ENCODE results near the gene KRTAP5-1. TPM values are rescaled to one million over a fixed set of nuclear protein-coding genes. Genes with fewer than 3 reads are reported as not detected.
A peak's percentile ranks its signal among the peaks of the same experiment; 100 is the strongest.

Gene KRTAP5-1
- total RNA-seq, 1 experiment from 2014 or later, result not detected

DNA sequence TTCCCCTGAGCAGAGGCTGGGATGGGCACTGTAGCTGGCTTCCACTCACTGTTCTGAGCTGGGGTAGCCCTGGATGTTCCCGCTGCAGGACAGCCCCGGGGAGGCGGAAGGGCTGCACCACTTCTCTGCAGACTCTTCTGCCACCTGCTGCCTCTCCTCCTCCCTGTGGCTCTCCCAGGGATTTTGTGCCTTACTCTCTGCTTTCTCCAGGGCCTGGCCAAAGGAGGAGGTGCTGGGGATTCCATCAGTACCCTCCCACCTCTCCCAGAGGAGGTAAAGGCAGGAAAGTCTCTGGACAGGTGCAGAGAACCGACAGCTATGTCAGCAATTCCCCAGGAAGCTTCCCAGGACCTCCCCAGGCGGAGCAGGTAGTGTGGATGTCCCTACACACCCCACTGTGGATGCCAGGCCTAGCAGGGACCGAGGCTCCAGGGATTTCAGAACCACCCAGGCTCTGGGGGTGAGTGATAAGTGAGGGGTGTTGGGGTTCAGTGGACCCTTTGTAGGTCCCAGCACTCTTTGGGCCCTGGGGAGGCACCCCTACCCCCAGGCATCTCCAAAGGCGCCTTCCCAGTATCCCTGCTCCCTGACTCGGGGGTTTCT lies 24.3 kb downstream of the KRTAP5-1 start:
- no peak for DNase-seq (ENCODE audit: low read depth)

DNA sequence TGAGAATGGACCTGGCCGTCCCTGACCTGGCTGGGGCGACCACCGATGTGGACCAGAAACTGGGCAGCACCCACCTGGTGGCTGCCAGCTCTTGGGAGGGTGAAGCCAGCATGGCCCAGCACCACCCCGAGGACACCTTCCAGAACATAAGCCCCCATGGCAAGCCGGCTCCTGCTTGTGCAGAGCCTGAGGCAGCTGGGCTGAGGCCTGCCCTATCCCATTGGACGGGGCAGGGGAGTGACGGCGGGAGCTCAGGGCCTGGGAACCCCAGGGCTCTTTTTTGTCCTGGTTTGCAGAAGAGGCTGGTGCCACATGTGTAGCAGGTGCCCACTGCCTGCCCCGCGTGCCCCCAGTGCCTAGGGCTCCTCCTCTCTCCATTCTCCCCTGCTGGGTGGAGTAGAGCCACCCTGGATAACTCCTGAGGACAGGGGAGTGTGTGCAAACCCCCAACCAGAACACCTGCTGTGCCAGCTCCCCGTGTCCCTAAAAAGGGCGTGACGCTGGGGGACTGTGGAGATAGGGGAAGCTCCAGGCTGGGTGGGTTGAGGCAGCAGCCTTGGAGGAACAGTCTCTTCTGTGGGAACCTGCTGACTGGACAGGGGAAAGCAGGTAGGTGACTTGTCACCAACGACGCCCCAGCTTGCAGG lies 25.0 kb downstream of the KRTAP5-1 start:
- DNase-seq (ENCODE audit: low read depth), result no peak

DNA sequence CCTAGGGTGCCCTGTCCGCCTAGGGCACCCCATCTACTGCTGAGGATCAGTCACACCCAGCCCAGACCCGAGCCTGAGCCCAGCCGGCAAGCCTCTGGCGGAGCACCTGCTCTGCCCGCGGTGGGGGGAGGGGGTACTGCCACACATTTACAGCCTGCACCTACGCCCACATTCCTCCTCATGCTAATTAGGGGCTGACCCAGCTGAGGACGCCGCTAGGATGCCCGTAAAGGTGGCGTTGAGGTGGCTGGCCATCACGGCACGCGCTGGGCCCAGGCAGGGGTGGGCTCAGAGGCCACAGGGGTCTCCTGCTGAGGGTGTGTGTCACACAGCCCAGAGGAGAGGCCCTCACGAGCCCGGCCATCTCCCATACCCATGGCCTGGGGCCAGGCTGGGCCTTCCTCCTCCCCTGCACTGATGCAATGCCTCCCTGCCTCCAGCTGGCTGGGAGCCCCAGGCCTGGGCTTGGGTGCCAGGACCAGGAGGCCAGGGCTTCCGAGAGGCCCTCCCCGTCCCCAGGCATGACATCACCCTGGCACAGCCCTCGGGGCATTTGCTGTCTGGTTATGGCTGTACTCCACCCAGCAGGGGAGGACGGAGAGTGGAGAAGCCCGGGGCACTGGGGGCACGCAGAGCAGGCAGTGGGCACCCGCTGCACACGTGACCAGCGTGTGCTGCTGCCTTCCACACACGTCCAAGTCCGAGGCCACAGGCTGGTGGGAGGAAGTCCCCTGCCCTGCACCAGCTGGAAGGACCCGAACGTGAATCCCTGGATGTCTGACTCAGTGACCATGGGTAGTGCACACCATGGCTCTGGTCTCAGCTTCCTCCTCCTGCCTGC lies 25.8 kb downstream of the KRTAP5-1 start:
- peak; percentile 89 for DNase-seq (ENCODE audit: low read depth)

DNA sequence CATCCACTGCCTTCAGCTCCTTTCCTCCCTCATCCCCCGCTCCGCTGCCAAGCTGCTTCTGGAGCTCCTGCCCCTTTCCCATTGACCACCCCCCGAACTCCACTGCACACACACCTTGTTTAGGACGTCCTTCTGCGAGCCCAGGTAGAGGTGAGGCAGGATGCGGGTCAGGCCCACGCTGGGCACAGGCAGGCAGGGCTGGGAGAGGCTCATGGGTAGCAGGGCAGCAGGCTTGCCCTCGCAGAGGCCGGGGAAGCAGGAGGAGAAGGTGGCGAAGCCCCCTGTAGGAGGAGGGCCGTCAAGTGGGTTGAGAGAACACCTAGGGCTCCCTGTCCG lies 26.3 kb downstream of the KRTAP5-1 start:
- DNase-seq (ENCODE audit: low read depth), result no peak

DNA sequence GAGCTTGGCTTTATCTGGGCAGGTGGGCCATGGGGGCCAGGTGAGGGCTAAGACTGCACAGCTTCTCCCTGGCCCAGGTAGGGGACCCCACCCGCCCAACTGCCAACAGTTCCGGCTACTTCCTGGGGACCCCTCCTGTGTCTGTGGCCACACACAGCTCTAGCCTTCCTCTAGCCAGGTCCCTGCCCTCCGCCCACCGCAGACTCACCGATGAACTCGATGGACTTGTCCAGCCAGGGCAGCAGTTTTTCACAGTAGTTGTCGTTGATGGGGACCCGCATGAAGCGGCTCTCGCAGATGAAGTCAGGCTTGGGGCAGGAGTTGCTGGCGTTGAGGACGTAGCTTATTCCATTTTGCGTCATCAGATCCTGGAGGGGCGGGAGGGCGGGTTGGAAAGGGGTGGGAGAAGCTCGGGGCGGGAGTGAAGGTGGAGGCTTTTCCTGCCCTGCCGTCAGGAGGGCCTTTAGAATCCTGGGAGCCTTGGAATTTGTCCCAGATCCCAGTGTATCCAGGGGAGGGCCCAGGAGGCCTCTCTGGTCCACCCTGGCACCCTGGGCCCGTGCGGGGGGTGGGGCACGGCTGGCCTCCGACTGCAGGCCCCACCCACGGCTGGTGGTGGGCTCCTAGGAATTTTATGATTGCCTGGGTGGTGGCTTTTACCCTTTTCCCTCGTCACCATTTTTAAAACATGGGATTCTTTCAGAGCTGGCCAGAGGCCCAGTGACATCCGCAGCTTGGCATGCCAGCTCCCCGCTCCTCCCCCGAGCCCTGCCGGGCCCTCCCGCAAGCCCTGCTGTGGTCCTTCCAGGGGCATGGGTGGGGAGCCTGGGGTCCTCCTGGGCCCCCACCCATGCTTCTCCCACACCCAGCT lies 26.9 kb downstream of the KRTAP5-1 start:
- peak; percentile 65 for DNase-seq (ENCODE audit: low read depth)

DNA sequence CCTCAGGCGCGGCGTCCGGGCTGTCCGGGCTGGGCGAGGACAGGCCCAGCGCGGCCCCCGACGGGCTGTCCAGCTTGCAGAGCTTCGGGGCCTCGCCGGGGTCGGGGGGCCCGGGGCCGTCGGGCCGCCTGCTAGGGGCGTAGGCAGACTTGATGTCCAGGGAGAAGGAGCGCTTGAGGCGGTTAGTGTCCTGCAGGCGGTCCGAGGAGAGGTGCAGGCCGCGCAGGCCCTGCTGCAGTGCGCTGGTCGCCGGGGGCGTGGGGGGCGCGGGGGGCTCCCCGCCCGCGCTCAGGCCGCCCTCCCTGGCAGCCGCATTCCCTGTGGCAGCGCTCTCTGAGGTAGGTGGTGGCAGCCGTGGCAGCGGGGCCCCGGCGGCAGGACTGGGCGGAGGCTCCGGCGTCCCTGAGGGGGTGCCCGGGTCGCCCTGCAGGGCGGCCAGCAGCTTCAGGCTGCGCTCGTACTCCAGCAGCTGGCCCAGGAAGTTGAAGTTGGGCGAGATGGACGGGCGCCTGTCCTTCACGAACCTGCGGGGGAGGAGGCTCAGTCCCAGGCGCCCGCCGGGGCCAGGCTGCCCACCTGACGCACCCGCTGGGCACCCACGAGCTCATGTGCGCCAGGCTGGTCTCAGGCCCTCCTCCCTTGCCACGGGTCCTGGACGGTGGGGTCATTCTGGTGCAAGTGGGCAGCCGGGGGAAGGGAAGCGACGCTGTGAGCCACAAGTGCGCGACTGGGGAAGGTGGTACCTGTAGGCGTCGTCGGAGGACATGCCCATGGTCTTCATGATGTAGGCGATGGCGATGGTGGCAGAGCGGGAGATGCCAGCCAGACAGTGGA lies 27.8 kb downstream of the KRTAP5-1 start:
- no peak for DNase-seq (ENCODE audit: low read depth)

DNA sequence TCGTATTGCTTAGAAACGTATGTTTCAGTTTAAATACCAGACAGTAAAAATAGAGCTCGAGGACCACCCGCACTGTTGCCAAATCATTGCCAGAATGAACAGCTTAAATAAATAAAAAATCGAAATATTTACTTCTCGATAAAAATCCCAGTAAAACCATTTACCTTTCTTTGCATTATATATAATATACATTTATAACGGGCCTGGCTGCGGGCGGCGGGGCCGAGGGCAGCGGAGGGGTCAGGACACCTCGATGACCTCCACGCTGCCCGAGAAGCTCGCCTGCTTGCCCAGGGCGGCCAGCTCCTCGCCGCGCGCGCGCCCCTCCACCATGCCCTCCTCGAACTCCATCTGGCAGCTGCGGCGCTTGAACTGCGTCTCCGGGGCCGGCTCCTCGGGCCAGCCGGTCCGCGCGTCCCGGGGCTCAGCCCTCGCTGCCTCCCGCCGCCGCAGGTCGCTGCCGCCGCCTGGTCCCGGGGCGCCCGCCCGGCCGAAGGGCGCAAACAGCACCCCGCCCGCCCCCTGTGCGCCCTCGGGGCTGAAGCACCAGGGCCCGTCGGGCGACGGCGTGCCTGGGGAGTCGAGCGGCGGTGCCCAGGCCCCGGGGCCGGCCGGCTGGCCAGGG lies 28.7 kb downstream of the KRTAP5-1 start:
- DNase-seq (ENCODE audit: low read depth), result no peak

DNA sequence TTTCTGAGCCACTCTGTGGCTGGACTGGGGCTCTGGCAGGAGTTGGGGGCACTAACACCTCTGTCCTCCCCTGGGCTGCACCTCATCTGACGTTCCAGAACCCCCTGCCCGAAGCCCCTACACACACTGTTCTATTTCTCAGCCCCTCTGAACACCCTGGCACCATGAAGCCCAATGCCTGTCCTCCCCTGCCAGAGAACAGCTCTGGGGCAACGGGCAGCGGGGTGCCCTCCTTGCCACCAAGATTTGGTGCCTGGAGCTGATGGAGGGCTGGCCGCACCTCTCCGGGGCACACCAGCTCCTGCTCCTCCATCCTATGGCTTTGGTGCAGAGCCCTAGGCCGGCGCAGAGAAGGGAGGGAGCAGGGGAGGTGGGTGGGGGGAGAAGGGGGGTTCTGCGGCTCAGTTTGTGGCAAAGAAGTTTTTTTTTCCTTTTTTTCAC lies 29.4 kb downstream of the KRTAP5-1 start:
- DNase-seq (ENCODE audit: low read depth), result no peak

DNA sequence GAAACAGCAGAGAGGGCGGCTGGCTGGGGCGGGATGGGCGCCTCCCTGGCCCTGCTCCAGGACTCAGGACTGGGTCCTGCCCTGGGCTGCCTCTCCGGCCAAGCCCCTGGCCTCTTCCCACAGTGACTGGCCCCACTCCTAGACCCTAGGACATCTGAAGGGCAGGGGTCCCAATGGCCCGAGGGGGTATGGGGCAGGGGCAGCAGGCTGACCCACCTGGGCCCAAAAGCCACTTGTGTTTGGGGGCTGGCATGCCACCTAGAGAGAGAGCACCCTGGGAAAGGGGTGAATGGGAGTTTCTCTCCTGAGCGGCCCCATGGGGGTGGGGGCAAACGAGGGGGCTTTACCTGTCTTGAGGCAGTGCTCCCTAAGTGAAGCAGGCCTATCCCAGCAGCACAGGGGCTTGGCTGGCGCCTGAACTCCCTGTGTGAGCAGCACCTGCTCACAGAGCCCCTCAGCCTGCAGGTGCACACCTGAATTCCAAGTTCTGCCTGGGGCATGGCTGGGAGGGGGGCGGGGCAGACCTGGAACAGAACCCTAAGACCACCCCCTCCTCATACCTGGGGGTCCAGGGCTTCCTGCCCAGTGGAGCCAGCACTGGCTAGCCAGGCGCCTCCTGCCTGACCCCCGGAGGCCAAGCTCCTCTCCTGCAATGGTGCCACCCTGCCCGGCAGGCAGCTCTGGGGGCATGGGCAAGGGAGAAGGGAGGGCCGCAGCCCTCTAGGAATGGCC lies 29.9 kb downstream of the KRTAP5-1 start:
- no peak for DNase-seq (ENCODE audit: low read depth)

DNA sequence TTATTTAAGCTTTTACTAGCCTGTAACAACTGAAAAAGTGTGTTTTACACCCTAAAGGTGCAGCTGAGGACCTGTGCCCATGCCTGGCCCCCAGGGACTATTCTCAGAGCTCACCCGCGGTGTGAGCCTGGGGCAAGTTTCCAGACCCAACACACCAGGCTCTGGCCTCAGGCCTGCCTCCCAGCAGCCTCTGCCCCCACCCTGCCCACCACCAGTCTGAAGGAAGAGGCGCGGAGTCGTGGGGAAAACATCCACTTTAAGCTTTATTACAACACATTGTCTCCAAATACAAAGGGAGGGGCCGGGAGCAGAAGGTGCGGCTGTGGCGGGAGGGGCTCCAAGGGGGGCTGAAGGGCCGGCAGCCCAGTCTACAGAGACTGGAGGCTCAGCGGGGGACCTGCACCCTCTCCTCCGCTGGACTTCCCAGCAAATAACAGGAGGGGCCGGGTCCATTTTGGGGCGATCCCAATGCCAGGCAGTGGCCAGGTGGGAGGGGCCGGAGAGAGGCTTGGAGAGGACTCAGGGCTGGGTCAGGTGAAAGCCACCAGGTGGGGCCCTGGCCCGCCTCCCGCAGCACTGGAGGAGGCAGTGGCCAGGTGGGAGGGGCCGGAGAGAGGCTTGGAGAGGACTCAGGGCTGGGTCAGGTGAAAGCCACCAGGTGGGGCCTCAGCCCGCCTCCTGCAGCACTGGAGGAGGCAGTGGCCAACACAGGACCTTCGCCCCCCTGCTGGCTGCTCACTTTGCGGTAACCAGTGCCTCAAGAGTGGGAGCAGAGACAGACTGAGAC lies 31.1 kb downstream of the KRTAP5-1 start:
- no peak for DNase-seq (ENCODE audit: low read depth)

DNA sequence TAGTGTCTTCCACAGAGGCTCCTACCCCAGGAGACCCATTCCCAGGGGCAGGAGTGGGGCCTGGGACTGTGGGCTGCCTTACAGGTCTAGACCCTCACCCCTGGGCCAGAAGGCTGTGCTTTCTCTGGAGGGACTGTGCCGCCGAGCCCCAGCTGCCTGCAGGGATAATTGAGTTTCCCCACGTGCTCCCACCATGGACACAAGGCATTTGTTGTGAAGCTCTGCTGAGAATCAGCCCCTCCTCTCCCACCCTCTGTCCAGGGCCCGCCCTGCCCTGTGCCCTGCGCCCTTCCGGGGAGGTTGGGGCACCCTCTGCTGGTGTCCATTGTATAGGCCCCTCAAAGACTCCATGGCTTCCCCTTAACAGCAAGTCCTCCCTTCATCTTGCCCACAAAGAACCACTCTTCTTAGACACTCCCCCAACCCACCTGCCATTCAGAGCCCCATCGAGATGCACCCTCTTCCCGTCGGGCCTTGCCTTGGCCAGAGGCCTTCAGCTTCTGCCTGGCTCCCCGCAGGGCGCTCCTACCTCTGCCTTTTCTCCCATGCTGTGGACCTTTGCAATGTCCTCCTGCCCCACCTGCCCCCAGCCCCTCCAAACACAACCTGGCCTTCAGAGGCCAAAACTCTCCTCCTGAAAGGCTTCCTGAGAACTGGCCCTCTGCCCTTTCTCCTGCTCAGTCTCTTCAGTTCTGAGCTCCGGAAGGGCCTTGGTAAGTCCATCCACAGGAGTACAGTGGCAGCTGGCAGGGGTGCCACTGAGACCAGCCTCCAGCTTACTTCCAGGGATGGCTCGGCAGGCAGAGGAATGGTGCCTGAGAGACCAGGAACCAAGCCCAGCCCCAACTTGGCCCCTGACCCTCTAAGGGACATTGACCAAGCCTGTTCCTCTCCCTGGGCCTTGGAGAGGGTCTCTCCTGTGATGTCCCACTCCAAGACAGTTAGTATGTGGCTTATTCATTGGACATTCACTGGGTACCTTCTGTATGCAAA lies 35.4 kb downstream of the KRTAP5-1 start:
- no peak for DNase-seq (ENCODE audit: low read depth)

DNA sequence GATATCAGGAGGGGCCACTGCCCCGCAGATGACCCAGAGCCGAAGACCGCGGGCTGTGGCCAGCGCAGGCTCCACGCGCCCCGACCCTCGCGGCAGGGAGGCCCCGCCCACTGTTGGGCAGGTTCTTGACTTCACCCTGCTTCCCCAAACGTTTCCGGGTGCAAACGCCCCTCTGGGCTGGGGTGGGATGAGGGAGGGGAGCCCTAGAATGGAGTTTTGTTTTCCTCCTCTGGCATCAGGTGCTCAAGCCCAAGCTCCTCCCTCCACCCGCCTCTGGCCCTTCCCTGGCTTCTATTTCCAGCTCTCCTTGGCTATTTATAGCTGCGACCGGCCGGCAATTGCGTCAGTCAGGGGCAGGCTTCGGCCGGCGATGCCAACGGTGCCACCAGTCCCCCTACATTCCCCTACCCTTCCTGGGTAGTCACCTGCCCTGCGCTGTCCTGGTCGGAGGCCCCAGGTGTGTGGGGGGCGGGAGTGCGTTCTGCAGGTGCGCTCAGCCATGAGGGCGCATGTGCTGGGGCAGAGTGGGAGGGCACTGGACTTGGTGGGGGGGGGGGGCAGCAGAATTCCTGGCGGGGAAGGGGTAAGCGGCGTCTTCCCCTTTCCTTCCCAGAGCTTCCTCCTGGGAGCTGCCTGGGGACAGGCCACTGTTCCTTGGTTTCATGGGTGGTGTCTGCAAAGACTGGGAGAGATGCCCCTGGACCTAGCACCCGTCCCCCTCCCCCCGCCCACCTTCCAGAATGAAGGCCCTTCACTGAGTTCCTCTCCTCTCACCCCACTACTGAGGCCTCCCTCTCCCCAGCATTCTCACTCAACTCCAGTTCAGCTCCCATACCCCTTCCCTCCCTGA lies 36.6 kb downstream of the KRTAP5-1 start:
- peak; percentile 30 for DNase-seq (ENCODE audit: low read depth)

DNA sequence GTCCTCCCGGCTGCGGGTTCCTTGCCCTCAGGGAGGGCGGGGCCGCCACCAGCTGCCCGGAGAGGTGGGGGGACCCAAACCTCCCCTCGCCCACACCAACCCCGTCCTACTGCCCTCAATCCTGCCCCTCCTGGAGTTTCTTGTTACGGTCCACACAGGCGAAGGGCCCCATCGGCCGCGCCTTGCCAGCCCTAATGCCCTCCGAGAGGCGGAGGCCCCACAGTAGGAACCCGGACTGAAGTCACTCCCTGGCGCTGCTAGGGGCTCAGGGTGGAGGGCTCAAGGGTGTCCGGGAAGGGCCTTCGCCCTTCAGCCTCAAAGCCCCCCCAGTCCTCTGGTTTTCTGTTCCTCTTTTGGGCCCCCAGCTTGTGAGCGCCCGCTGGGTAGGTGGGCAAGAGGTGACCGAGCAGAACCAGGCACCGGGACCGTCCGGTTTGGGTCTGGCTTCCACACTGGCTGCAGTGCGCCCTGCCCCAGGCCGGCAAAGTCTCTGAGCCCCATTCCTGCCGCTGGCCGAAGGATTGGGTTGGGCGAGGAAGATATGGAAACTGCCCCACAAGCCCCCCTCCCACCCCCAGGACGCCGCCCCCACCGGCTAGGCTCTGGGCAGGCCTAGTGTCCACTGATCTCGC lies 37.5 kb downstream of the KRTAP5-1 start:
- no peak for DNase-seq (ENCODE audit: low read depth)

DNA sequence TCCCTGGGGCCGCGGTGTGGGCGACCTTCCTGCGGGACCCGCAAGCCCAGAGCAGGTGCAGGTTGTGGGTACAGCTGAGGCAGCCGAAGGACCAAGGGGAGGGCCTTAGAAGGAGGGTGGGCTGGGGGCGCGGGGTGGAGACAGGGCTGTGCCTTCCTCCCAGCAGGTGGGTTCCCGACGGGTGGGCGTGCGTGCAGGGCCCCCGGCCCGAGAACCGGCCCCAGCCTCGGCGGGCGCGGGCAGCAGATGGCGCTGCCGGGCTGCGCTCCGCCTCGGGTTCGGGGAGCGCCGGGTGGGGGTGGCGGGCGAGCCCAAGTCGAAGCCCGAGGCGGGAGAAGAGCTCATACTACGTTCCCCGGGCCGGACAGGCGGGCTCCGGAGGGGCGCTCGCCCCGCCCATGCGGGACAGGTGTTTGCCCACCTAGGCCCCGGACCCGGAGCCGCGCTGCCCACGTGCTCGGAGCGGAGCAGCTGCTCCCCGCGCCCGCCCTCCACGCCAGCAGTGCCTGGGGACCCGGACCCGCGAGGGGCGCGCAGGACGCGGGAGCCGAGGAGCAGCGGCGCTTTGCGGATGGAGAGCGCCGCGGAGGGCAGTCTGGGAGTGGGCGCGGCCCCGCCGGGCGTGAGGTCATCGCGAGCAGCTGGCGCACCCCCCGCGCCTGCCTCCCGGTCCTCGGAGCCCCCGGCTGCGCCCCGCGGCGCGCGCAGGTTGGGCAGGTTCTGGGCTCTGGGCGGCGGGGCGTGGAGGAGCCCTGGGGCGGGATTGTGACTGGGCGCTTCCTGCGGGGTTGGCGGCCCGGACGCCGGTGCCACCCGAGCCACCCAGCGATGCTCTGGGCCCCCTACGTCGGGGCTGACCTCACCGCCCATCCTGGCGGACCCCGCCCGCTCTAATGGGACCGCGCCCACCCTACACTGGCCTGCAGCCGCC lies 38.3 kb downstream of the KRTAP5-1 start:
- no peak for DNase-seq (ENCODE audit: low read depth)

DNA sequence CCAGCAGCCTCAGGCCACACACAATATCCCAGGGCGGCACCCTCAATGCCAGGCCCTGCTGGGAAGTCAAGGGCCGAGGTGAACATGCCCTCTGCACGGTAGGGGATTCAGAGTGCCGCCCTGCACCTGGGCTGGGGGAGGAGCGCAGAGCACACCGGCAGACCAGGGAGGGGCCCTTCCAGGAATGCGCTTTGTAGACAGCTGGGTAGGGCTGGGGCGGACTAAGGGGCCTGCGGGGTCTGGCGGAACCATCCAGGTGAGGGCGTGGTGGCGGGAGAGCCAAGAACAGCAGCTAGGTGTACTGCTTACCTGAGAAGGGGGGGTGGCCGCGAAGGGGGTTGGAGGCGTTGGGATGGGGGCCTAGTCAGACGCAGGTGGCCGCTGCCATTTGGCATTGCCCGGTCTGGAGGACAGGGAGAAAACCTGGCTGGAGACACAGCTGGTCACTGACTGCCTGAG lies 39.0 kb downstream of the KRTAP5-1 start:
- no peak for DNase-seq (ENCODE audit: low read depth)

All from RPMI7951 (cell line).